ENCODE data around the gene NTSR1.
A peak's percentile ranks its signal among the peaks of the same experiment; 100 is the strongest.

NTSR1 gene

DNA sequence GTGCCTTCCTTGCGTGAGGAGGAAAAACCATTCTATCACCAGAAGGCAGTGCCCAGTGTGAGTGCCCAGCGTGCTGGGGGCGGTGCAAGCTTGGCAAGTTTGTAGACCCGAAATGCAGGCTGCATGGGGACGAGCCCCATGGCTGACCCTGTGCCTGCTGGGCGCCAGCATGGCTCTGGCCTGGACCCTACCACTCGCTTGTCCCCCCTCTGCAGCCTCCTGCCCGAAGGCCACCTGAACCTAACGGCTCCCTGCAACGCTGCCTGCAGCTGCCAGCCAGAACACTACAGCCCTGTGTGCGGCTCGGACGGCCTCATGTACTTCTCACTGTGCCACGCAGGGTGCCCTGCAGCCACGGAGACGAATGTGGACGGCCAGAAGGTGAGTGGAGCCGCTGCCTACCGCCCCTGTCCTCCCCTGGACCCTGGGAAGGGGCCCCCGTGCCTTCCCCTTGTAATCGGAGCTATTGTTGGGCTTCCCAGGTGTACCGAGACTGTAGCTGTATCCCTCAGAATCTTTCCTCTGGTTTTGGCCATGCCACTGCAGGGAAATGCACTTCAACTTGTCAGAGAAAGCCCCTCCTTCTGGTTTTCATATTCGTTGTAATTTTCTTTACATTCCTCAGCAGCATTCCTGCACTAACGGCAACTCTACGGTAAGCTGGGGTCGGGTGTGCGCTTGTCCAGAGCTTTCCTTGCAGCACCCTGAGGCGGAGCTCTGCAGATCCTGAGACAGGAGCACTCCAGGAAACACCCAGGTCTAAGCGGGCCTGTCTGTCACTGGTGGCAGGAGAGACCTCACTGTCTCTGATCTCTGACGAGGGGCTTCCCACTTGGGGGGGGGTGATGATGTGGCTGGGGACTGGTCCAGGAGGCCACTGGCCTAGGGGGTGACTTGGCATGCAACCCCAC lies 40.9 kb upstream of the NTSR1 start:
- H3K9me3 Mint-ChIP-seq = no peaks in the 10 kb centered on the region
- H3K36me3 Mint-ChIP-seq = peaks cover 51% of the 10 kb centered on the region
- H3K27ac Mint-ChIP-seq = no peak overlapping the region
- no peaks in the 10 kb centered on the region for H3K27me3 Mint-ChIP-seq
- H3K4me3 Mint-ChIP-seq = no peak overlapping the region
- peaks cover 5% of the 10 kb centered on the region for H3K4me1 Mint-ChIP-seq
- no peak for ATAC-seq

GRCh38 chr20:62668441-62669027 lies 40.1 kb upstream of the NTSR1 start:
- Mint-ChIP-seq H3K9me3 (no peaks in the 10 kb centered on the region), H3K4me1 (peaks cover 5% of the 10 kb centered on the region), H3K27me3 (no peaks in the 10 kb centered on the region), H3K36me3 (peaks cover 45% of the 10 kb centered on the region), H3K27ac (no peak overlapping the region), H3K4me3 (no peak overlapping the region)
- no peak for ATAC-seq

- Mint-ChIP-seq H3K27me3 (peaks cover 6% of the 10 kb centered on the region), H3K36me3 (peaks cover 45% of the 10 kb centered on the region), H3K9me3 (no peaks in the 10 kb centered on the region), H3K4me3 (no peak overlapping the region), H3K27ac (no peak overlapping the region), H3K4me1 (peaks cover 5% of the 10 kb centered on the region)
- ATAC-seq = no peak
Measured at GRCh38 chr20:62669249-62669648, 39.4 kb upstream of the NTSR1 start.

DNA sequence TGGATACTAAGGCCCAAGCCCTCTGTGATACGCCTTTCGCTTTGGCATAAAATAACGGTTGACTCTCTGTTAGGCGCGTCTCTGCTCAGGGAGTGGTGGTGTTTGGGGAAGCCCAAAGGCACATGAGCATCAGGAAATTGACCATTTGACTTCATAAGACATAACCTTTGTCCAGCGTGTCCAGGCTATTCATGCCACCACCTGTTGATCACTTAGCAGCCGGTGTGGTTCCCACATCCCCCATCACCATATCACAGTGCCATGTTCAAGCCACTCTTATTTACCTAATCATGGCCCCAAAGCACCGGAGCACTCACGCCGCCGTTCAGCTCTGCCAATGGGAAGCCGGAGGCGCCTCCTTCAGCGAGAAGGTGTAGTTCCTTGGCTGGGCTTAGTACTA lies 38.5 kb upstream of the NTSR1 start:
- Mint-ChIP-seq H3K4me3 (no peak overlapping the region), H3K27me3 (peaks cover 10% of the 10 kb centered on the region), H3K27ac (no peak overlapping the region)

GRCh38 chr20:62670998-62671397 lies 37.6 kb upstream of the NTSR1 start:
- no peak for ATAC-seq
- Mint-ChIP-seq H3K27me3 (peaks cover 10% of the 10 kb centered on the region), H3K27ac (no peak overlapping the region), H3K4me1 (no peaks in the 10 kb centered on the region), H3K36me3 (peaks cover 39% of the 10 kb centered on the region), H3K9me3 (no peaks in the 10 kb centered on the region), H3K4me3 (no peak overlapping the region)

More for the DNA sequence above, 38.5 kb upstream of the NTSR1 start:
- no peak for ATAC-seq
- no peaks in the 10 kb centered on the region for H3K9me3 Mint-ChIP-seq
- H3K4me1 Mint-ChIP-seq = no peaks in the 10 kb centered on the region
- H3K36me3 Mint-ChIP-seq = peaks cover 39% of the 10 kb centered on the region

DNA sequence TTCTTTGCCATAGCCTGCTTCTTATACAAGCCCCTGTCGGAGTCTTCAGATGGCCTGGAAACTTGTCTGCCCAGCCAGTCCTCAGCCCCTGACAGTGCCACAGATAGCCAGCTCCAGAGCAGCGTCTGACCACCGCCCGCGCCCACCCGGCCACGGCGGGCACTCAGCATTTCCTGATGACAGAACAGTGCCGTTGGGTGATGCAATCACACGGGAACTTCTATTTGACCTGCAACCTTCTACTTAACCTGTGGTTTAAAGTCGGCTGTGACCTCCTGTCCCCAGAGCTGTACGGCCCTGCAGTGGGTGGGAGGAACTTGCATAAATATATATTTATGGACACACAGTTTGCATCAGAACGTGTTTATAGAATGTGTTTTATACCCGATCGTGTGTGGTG lies 36.9 kb upstream of the NTSR1 start:
- peaks cover 10% of the 10 kb centered on the region for H3K27me3 Mint-ChIP-seq
- ATAC-seq = no peak
- no peak overlapping the region for H3K27ac Mint-ChIP-seq
- H3K9me3 Mint-ChIP-seq = no peaks in the 10 kb centered on the region
- no peaks in the 10 kb centered on the region for H3K4me1 Mint-ChIP-seq
- no peak overlapping the region for H3K4me3 Mint-ChIP-seq
- peaks cover 38% of the 10 kb centered on the region for H3K36me3 Mint-ChIP-seq

GRCh38 chr20:62674370-62674769 lies 34.3 kb upstream of the NTSR1 start:
- no peaks in the 10 kb centered on the region for H3K9me3 Mint-ChIP-seq
- H3K27ac Mint-ChIP-seq = no peak overlapping the region
- no peak for ATAC-seq

DNA sequence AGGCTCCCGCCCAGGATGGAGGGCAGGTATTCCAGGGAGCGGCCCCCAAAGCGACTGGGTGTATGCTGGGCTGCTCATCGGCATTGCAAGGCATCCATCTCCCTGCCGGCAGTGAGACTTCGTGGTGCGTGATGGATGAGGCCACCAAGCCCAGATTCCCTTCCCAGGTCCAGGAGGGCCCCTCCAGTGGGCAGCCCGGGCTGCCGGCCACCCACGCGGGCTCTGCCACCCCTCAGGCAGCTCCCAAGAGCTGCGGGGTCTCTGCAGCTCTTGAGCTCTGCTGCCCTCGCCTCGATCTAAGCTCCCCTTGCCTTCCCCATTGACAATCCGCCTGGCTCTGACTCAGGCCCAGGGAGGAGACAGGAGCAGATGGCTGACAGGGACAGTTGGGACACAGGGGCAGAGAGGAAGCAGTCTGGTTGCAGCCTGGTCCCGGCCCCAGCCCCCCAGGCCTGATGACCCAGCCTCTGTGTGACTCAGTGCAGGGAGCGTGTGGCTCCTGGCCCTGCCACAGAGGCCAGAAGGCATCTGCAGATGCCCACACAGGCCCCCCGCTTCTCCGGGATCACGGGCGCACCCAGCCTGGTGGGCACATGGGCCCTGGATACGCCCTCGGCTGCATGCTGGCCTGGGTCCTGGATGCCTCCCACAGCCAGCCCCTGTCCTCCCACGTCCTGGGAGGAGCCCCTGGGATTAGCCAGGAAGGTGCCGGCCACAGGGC lies 33.3 kb upstream of the NTSR1 start:
- H3K36me3 Mint-ChIP-seq = peaks cover 16% of the 10 kb centered on the region
- no peak for ATAC-seq
- H3K27me3 Mint-ChIP-seq = peaks cover 18% of the 10 kb centered on the region
- H3K27ac Mint-ChIP-seq = no peak overlapping the region
- peaks cover 6% of the 10 kb centered on the region for H3K4me1 Mint-ChIP-seq
- H3K9me3 Mint-ChIP-seq = peaks cover 3% of the 10 kb centered on the region
- H3K4me3 Mint-ChIP-seq = no peak overlapping the region

More at GRCh38 chr20:62674370-62674769, 34.3 kb upstream of the NTSR1 start:
- H3K27me3 Mint-ChIP-seq = peaks cover 18% of the 10 kb centered on the region
- peaks cover 21% of the 10 kb centered on the region for H3K36me3 Mint-ChIP-seq
- H3K4me1 Mint-ChIP-seq = peaks cover 6% of the 10 kb centered on the region
- H3K4me3 Mint-ChIP-seq = no peak overlapping the region

- Mint-ChIP-seq H3K9me3 (peaks cover 3% of the 10 kb centered on the region), H3K27me3 (peaks cover 18% of the 10 kb centered on the region), H3K4me1 (peaks cover 6% of the 10 kb centered on the region), H3K27ac (no peak overlapping the region), H3K4me3 (no peak overlapping the region), H3K36me3 (peaks cover 16% of the 10 kb centered on the region)
- ATAC-seq = no peak
Measured at GRCh38 chr20:62675877-62676260, 32.8 kb upstream of the NTSR1 start.

- Mint-ChIP-seq H3K27me3 (peaks cover 20% of the 10 kb centered on the region), H3K4me1 (peaks cover 6% of the 10 kb centered on the region), H3K9me3 (peaks cover 3% of the 10 kb centered on the region), H3K27ac (no peak overlapping the region), H3K36me3 (peaks cover 6% of the 10 kb centered on the region), H3K4me3 (no peak overlapping the region)
- no peak for ATAC-seq
Measured at GRCh38 chr20:62676976-62677375, 31.7 kb upstream of the NTSR1 start.

- peaks cover under 1% of the 10 kb centered on the region for H3K36me3 Mint-ChIP-seq
- H3K27ac Mint-ChIP-seq = no peak overlapping the region
Measured at GRCh38 chr20:62677678-62678077, 31.0 kb upstream of the NTSR1 start.

GRCh38 chr20:62678553-62678952 lies 30.1 kb upstream of the NTSR1 start:
- no peak for ATAC-seq
- H3K27me3 Mint-ChIP-seq = peaks cover 26% of the 10 kb centered on the region
- H3K4me1 Mint-ChIP-seq = peaks cover 6% of the 10 kb centered on the region
- H3K27ac Mint-ChIP-seq = no peak overlapping the region
- peaks cover 3% of the 10 kb centered on the region for H3K9me3 Mint-ChIP-seq
- no peaks in the 10 kb centered on the region for H3K36me3 Mint-ChIP-seq
- H3K4me3 Mint-ChIP-seq = no peak overlapping the region

More at GRCh38 chr20:62677678-62678077, 31.0 kb upstream of the NTSR1 start:
- peaks cover 6% of the 10 kb centered on the region for H3K4me1 Mint-ChIP-seq
- peak; percentile 48 for ATAC-seq
- H3K27me3 Mint-ChIP-seq = peaks cover 26% of the 10 kb centered on the region
- H3K4me3 Mint-ChIP-seq = no peak overlapping the region
- peaks cover 3% of the 10 kb centered on the region for H3K9me3 Mint-ChIP-seq

DNA sequence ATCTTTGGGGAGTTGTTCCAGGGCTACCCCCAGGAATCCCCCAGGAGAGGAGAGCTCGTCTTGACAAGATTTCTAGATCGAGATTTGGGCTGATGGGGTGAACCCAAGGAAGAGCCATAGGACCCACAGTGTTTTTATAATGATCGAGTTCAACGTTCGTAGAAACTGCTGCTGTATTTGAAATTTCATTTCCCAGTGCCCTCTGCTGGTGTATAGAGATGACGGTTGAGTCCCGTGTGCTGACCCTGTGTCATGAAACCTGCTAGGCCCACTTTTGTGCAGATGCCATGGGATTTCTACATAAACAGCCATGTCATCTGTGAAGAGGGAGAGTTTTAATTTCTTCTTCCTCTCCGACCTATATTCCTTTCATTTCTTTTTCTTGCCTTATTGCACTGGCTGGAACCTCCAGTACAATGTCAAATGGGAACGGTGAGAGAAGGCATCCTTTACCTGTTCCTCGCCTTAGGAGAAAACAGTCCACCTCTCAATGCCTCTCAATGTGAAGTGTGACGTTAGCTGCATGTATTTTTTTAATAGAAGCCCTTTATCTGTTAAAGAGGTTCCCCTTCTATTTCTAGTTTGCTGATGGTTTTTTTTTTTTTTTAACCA lies 28.6 kb upstream of the NTSR1 start:
- peaks cover 3% of the 10 kb centered on the region for H3K9me3 Mint-ChIP-seq
- H3K27me3 Mint-ChIP-seq = peaks cover 24% of the 10 kb centered on the region
- no peaks in the 10 kb centered on the region for H3K36me3 Mint-ChIP-seq
- H3K27ac Mint-ChIP-seq = no peak overlapping the region
- ATAC-seq = no peak
- no peak overlapping the region for H3K4me3 Mint-ChIP-seq
- peaks cover 6% of the 10 kb centered on the region for H3K4me1 Mint-ChIP-seq

DNA sequence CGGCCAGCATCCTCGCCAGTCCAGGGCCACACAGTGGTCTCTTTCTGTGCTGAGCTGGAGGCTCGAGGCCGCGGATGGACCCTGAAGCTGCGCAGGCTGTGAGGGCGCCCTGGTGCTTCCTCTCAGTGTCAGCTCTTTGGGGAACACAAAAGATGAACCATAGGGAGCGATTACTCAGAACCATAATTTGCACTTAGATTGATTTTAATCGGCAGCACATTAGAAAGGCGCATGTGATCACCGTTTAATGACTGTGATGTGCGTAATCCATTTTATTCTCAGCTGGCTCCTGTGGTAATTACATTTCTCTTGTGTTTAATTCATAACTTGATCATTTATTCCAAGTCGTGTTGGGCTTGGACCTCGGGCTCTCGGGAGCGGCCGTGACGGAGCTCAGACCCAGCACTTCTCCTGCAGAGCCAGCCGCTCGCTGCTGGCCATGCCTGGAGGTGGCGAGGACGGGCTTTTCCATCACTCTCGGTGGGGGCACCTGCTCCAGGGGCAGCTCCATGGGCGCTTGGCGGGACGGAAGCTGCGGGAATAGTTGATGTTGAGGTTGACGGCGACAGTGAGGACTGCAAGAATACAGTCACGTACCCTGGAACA lies 25.6 kb upstream of the NTSR1 start:
- Mint-ChIP-seq H3K4me3 (no peak overlapping the region), H3K27me3 (peaks cover 53% of the 10 kb centered on the region), H3K9me3 (peaks cover 3% of the 10 kb centered on the region), H3K36me3 (no peaks in the 10 kb centered on the region), H3K4me1 (peaks cover 19% of the 10 kb centered on the region), H3K27ac (no peak overlapping the region)
- no peak for ATAC-seq
